ENCODE measurements around the gene SRPK2.
"Not testable (repeated sequence)": the region's sequence is repeated elsewhere in the genome, so short reads cannot be mapped to it uniquely, and the experiment has no call there.

SRPK2 gene

DNA sequence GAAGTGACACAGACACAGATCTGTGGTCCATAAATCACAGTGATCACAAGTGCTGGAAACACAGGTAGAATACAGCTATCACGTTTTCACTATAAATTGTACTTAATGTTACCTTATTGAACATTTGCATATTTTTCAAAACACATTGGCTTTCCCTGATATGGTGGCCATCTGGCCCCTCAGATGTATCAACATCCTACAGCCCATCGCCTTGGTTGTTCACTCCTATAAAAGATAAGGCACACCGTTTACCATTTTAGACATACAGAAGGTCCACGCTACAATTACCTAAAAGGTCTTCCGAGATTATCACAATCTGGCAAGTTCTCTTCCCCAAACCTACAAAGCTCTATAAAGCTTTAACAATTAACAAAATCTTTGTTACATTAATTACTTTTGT, 91.4 kb downstream of the SRPK2 start:
- no peak for DNase-seq

DNA sequence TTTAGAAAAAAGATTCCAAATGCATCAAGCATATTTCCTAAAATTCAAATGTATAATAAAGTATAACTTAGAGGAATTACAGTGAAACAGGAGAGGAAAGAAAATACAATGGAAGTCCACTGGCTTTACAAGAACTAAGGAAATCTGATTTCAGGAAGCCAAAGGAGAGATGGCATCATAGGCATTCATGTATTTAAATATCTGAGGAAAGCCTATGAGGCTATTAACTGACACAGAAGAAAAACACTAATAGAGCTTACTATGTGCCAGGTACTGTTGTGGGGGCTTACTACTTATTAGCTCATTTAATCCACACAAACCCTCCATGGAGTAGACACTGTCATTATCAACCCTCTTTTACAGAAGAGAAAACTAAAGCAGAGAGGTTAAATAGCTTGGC, 92.2 kb downstream of the SRPK2 start:
- DNase-seq = no peak

DNA sequence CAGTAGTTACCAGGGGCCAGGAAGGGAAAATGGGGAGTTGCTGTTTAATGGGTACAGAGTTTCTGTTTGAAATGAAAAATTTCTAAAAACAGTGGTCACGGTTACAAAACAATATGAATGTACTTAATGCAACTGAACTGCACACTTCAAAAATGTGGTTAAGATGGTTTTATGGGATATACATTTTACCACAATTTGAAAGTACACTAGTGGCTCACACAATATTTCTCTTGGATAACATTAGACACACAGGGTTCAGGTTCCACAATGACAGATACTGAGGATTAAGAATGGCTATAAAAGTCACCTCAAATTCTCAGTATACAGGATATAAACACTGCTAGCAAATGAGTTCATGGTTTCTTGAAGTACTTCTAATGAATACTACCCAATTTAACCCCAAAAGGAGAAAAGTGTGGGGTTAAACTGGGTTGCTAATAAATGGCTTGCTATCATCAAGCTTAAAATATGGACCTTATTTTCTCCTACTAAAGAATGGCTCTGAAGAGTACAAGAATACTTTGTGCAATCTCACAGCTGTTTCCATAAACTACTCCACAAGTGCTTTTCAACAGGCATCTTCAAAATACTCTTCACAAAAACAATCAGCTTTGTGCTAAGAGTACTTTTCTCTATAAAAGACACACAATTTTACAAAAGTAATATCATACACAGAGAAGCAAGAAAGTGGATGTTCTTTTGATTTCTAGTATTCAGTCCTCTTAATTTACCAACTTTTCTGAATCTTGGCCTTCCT, 92.9 kb downstream of the SRPK2 start:
- no peak for DNase-seq

DNA sequence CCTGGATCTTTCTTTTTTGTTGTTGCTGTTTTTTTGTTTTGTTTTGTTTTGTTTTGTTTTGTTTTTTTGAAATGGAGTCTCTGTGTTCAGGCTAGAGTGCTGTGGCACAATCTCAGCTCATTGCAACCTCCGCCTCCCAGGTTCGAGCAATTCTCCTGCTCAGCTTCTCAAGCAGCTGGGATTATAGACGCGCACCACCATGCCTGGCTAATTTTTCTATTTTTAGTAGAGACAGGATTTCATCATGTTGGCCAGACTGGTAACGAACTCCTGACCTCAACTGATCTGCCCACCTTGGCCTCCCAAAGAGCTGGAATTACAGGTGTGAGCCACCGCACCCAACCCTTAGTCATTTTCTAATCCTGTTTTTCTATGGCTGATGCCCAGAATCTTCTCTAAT, 94.2 kb downstream of the SRPK2 start:
- not testable (repeated sequence) for DNase-seq

DNA sequence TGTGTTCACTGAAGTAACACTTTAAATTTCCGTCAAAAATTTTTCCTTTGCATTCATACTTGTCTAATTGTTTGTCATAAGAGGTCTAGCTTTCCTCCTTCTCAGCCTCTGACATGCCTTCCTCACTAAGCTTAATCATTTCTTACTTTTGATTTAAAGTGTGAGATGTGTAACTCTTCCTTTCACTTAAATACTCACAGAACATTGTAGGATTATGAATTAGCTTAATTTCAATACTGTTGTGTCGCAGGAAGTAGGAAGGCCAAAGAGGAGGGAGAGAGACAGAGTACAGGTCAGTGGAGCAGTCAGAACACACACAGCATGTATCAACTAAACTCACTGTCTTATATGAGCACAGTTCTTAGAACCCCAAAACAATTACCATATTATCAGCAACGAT, 99.0 kb downstream of the SRPK2 start:
- no peak for DNase-seq

DNA sequence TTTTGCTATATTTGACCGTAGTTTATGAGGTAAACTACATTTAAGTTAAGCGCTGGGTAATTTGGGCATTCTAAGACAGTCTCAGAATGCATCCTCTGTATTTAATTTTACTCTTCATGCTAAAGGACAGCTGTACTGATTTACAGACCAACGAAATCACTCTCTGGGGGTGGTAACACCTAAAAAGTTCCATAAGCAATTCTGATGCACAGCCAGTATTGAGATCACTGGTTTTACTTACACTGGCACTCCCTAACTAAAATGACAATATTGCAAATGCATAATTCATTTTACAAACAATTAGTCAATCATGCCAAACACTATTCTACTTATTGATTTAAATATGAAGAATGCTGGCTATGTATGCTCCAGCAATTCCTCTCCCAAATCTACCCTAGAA, 102.3 kb downstream of the SRPK2 start:
- no peak for DNase-seq

DNA sequence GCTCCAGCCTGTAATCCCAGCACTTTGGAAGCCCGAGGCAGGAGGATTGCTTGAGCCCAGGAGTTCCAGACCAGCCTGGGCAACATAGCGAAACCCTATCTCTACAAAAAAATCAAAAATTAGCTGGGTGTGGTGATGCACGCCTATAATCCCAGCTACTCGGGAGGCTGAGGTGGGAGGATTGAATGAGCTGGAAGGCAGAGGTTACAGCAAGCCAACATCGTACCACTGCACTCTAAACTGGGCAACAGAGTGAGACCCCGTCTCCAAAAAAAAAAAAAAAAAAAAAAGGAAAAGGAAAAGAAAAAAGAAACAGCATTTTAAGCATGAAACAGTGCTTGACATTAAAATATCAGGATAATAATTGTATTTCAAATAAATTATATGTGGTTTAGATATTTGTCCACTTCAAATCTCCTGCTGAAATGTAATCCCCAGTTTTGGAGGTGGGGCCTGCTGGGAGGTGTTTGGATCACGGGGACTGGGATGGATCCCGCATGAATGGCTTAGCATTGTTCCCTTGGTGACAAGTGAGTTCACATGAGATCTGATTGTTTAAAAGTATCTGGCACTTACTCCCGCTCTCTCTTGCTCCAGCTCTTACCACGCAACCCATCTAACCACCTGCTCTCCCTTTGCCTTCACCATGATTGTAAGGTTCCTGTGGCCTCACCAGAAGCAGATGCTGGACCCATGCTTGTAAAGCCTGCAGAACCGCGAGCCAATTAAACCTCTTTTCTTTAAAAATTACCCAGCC, 103.4 kb downstream of the SRPK2 start:
- no peak for DNase-seq

DNA sequence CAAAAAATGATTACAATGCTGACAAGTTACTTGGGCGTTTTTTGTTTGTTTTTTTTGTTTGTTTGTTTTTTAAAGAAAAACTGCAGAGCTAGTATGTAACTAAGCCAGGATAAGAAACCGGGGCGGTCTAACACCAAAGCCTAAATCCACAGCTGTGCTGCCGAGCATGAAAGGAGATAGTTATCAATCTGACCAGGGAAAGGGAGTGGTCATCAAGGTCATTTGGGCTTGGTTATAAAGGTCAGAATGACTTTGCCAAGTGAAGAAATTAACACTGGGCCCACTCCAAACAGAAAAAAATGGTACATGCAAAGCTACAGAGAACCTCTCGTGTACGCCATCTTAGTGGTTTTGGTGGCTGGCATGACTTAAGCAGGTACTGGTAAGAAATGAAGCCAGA, 104.7 kb downstream of the SRPK2 start:
- DNase-seq = no peak

DNA sequence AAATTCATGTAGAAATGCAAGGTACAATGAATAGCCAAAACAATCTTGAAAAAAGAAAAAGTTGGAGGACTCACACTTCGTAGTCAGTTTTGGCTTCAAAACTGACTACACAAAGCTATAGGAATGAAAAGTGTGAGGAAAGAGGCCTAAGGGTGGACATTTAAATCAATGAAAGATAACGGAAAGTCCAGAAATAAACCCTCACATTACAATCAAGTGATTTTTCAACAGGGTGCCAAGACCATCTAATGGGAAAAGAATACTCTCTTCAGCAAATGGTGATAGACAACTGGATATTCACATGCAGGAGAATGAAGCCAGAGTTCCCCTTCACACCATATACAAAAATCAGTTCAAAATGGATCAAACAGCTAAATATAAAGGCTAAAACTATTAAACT, 106.8 kb downstream of the SRPK2 start:
- DNase-seq = no peak

DNA sequence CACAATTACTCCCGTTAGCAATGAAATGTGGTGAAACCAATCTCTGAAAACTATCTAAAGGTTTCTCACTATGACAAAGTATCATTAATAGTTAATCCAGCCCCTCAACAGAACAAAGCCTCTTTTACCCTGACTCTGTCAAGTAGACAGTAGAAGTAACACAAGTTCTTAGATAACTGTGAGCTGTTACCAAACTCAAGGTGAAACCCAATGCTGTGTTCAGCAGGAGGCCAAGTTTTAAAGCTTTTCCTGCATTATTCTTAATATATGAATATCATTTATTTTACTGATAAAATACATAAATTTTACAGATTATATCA, 109.1 kb downstream of the SRPK2 start:
- DNase-seq = no peak

DNA sequence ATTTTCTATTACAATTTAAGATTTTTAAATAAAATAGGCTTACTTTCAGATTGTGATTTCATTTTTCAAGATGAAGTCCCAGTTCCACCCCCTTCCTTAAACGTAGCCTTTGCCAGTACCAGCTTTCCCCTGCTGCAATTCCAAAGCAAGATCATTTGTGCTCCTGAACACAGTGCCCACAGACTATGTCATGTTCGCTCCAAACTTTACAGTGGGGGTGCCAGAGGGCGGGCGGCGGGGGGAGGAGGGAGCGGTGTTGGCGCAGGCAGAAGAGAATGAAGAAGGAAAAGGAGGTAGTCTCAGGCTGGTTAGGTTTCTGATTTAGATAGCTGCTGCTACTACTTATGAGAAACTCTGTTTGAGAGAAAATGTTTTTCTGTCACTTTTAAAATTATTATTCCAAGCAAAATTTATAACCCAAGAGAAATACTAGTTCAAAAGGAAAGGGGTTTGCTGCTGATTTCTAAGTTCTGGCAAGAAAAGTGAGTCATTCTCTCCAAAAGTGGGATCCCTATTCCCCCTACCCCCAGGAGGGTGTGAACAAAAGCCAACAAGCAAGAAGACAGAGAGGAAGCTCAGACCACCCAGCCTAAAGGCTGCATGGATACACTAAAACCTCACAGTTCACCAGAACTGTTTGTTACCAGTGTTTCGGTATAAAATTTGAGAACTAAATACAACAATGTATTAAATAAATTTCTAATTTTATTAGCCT, 109.6 kb downstream of the SRPK2 start:
- no peak for DNase-seq

DNA sequence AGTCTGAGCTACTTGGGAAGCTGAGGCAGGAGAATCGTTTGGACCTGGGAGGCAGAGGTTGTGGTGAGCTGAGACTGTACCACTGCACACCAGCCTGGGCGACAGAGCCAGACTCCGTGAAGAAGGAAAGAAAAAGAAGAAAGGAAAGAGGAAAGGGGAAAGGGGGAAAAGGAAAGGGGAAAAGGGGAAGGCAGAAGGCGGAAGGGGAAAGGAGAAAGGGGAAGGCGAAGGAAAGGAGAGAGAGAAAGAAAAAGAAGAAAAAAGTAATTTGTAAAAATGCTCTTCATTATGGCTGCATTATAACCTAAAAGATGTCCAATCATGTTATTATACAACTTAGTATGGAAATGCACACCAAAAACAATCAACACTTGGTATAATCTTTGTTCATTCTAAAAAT, 110.2 kb downstream of the SRPK2 start:
- DNase-seq = no peak

DNA sequence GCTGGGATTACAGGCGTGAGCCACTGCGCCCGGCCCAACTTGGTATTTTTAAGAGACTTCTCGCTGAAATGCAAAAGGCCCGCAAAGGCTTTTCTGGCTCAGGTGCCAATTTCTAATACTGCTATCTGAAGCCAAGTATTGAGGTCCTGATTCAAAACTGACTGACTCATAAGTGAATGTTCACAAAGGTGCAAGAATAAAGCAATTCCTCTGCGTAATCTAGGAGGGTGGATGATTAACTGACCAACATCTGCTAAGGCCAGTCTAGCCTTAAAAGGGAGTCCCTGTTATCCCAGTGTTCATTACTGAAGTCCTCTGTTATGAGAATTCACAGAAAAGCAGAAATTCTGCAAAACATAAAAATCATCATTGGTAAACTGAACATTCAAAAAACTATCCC, 111.4 kb downstream of the SRPK2 start:
- no peak for DNase-seq

DNA sequence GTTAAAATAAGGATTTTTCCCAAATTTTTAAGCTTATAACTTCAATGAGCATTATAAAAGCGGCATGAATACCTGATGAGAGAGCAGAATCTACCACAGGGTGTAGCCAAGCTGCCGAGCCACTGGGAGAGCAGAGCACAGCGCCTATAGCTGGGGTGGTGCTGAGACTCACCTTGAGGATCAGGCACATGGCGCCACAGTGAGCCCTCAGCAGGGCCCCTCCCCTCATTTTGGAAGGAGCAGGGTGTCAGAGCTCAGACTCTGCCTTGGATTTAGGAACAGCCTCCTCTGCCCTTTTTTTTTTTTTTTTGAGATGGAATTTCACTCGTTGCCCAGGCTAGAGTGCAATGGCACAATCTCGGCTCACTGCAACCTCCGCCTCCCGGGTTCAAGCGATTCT, 118.6 kb downstream of the SRPK2 start:
- DNase-seq = no peak

DNA sequence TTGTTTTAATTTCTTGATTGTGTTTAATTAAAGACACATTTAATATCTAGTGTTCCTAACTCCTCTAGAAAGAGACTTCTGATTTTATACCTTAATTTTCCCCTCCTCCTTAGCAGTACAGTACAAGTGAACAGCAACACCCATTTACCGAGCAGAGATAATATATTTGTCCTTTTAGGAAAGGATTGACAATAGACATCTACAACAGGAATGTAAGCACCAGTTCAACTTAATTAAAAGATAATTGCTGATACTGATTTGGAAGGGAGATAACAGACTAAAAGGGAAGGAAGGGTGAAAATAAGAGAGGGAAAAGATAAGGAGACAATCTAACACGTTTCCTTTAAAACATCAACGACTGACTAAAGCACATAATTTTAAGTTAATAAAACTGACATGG, 119.3 kb downstream of the SRPK2 start:
- no peak for DNase-seq

DNA sequence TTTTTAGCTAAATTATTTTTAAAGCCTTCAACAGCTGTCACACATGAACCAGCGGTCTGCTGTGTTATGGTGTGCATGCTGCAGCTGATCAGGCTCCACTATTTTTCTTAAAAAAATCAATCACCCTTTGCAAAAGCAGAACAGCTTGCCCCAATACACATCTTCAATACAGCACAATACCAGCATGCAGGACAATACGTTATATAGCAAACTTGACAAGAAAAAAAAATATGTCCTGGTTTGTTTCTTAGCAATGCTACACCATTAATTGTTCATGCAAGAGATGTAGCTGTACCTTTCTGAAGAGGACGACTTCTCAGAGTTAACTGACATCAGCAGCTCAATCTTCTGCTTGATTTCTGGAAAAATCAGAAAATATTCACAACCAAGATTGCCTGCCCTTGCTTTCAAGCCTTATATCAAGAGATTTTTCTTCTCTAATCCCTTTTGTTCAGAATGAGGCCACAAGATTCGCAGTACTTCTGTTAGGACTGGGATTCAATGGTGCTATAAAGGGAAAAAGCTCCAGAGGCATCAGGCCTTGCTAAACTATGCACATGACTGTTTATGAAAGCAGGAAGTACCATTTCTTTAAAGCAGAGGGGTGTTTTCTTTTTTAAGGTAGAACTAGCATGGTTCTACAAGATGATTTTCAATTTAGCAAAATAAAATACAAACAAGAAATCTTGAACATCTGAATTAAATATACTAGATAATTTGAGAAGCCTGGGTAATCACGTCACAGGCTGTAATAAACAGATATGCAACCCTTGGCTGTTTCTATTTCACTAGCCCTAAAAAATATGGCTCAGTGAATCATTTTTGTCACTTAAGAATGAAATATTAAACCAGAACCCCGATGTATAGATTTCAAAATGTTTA, 120.0 kb downstream of the SRPK2 start:
- DNase-seq = no peak

DNA sequence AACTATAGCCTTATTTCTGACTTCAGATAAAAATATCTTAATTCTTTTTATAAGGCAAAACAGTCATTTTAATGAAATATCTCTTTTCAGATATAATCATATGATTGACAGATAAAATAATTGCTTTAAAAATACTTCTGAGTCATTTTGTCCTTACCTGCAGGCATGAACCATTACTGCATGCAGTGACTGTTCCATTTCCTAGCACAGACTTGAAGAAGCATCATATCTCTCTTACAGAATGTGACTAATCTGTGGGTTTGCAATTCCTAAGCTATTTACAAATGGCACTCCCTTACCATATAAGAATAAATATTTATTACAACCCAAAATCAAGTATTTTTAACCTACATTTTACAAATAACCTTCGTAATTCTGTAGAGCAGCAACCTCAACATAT, 120.7 kb downstream of the SRPK2 start:
- DNase-seq = no peak

DNA sequence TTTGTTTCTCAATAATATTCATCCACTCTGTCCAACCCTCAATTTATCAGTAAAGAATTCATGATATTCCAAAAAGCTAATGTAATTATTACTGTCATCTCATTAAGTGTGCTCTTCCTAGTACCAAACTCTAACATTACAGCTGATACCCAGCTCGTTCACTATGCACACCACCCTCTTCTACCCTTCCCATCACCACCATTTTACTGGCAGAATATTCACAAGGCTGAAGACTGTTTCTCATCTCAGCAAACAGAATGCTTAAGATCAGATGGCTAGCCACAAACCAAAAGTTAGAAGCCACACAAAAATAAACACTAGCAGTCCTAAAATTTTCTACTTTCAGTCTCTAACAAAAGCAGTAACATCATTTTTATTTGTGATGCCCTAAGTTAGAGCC, 121.5 kb downstream of the SRPK2 start:
- no peak for DNase-seq

DNA sequence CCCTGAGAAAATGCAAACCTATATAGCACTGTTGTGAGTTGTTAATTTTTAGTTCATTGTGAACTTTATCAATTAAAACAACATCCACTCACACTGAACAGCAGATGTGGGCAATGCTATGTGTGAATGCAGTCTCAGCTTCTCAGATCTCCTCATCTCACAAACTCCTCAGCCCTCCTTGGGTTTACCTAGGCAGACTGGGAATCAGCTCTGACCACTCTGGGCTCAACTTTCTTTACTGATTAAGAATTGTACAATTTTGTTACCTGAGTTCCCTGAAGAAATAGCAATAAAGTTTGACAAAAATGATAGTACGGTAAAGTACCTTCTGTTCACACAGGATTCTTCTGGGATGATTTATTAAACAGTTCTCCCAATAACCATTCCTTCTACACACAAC, 124.0 kb downstream of the SRPK2 start:
- DNase-seq = no peak

DNA sequence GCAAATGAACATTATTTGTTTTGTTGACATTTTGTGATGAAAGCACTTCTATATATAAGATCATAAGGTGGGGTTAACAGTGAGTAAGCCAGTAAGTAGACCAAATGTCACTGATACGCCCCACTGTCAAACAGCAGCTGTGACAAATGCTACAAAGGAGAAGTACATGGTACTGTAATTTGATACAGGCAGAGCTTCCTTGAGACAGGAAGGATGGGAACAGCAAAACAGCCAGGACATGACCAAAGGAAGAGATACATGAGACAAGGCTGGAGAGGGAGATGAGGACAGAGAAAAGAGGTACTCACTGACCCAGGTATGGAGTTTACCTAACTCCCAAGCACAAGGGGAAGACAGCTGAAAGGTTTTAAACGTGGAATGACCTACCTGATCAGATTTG, 127.0 kb downstream of the SRPK2 start:
- no peak for DNase-seq

DNA sequence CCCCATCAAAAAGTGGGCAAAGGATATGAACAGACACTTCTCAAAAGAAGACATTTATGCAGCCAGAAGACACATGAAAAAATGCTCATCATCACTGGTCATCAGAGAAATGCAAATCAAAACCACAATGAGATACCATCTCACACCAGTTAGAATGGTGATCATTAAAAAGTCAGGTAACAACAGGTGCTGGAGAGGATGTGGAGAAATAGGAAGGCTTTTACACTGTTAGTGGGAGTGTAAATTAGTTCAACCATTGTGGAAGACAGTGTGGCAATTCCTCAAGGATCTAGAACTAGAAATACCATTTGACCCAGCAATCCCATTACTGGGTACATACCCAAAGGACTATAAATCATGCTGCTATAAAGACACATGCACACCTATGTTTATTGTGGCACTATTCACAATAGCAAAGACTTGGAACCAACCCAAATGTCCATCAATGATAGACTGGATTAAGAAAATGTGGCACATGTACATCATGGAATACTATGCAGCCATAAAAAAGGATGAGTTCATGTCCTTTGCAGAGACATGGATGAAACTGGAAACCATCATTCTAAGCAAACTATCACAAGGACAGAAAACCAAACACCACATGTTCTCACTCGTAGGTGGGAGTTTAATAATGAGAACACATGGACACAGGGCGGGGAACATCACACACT, 128.4 kb downstream of the SRPK2 start:
- DNase-seq = not testable (repeated sequence)

DNA sequence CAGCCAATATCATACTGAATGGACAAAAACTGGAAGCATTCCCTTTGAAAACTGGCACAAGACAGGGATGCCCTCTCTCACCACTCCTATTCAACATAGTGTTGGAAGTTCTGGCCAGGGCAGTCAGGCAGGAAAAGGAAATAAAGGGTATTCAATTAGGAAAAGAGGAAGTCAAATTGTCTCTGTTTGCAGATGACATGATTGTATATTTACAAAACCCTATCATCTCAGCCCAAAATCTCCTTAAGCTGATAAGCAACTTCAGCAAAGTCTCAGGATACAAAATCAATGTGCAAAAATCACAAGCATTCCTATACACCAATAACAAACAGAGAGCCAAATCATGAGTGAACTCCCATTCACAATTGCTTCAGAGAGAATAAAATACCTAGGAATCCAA, 129.8 kb downstream of the SRPK2 start:
- not testable (repeated sequence) for DNase-seq

DNA sequence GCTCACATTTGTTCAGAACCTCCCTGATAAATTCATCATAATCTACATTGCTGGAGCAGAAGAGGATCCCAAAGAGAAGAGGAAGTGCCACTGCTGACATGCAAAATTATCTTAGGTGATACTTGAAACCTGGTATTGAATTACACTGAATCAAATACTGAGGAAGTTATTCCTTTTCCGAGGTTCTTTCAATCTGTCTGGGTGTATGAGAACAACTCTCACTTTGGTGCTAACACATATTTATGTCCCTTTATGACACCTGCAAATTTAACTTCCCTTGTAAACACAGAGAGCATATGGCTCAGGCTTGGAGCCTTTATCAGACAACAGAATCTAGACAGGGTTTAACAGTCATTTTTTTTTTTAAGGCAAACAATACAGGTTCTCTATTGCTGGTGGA, 131.4 kb downstream of the SRPK2 start:
- no peak for DNase-seq

Data from islet precursor cell (in vitro differentiated cells).